HG03378 (cell line): ENCODE data around the gene RNPS1.
"Not testable (repeated sequence)": the region's sequence is repeated elsewhere in the genome, so short reads cannot be mapped to it uniquely, and the experiment has no call there.

Source experiments
- ATAC-seq: cut with Tn5 transposase; IDR thresholded peaks from one replicate; pipeline ENCODE4 v1.9.1; 2021; ENCODE audit warnings: mild to moderate bottlenecking, moderate library complexity; ENCODE audit not compliant: unreplicated experiment

RNPS1 gene

GRCh38 chr16:2282866-2283555 is 15.1 kb upstream of the RNPS1 start:
- ATAC-seq = no peak

GRCh38 chr16:2282262-2282661 is 14.3 kb upstream of the RNPS1 start:
- ATAC-seq = no peak

GRCh38 chr16:2280981-2281542 is 13.1 kb upstream of the RNPS1 start:
- ATAC-seq = no peak

GRCh38 chr16:2280461-2280860 is 12.5 kb upstream of the RNPS1 start:
- no peak for ATAC-seq

- no peak for ATAC-seq
Measured at GRCh38 chr16:2278956-2279800, 11.3 kb upstream of the RNPS1 start.

DNA sequence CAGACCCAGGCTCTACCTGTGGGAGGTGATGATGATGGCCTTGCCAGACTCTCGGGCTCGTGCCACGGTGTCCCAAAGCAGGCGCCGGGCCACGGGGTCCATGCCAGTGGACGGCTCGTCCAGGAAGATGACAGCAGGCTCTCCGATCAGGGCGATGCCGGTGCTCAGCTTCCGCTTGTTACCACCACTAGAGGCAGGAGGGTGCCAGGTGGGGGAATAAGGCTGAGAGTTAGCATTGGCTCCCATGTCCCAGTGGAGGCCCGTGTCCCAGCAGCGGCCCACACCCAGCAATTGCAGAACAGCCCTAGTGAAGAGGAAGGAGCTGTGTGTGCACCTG is 10.3 kb upstream of the RNPS1 start:
- ATAC-seq = no peak

DNA sequence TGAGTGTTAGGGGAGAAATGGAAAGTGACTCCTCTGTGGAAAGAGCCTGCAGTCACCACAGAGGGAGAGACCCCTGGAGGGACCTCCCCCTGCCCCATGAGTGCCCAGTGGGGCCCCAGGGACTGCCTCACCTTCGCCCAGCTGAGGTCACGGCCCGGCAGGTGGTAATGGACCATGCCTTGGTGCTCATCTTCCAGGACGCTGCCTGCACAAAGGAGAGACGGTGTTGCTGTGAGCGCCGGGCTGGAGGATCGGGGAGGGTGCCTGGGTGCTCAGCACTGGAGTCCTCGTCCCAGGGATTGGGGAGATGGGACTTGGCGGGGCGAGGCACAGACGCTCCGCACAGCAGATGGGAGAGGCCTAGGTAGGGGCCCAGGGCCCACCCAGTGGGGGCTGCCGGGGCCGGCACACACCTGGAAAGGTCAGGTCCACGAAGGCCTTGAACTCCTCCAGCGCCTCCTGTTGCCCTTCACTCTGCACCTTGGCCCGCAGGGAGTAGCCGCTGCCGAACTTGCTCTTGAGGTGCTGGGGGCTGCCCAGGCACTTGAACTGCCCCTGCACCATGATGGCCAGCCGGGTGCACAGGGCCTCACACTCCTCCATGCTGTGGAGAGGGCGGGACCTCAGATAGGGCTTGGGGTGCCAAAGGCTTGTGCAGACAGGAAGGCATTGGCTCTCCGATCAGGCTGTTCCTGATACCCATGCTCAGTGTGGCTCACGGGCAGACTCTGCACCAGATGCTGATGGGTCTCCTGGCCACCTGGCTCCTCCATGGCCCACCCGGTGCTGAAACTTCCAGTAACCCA is 9.7 kb upstream of the RNPS1 start:
- no peak for ATAC-seq

GRCh38 chr16:2276368-2277195 is 8.7 kb upstream of the RNPS1 start:
- ATAC-seq = no peak

- ATAC-seq = no peak
Measured at GRCh38 chr16:2275476-2276367, 7.8 kb upstream of the RNPS1 start.

GRCh38 chr16:2273931-2274330 is 6.0 kb upstream of the RNPS1 start:
- ATAC-seq = no peak

DNA sequence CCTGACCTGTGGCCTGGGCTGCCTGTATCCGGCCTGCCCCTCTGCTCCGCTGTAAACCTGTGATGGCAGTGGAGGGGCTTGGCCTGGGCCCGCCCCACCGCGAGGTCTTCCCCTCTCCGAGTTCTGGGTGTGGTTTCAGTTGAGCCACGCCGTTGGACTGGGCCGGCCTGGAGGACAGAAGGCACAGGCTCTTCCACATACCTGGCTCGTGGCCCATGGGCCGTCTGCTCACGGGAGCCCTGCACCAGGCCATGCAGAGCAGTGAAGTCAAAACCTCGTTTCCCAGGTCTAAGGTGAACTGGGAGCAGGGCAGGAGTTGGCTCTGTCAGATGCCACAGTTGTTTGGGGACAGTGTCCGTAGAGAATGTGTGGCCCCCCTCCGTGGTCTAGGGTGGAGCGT is 5.6 kb upstream of the RNPS1 start:
- ATAC-seq = no peak

DNA sequence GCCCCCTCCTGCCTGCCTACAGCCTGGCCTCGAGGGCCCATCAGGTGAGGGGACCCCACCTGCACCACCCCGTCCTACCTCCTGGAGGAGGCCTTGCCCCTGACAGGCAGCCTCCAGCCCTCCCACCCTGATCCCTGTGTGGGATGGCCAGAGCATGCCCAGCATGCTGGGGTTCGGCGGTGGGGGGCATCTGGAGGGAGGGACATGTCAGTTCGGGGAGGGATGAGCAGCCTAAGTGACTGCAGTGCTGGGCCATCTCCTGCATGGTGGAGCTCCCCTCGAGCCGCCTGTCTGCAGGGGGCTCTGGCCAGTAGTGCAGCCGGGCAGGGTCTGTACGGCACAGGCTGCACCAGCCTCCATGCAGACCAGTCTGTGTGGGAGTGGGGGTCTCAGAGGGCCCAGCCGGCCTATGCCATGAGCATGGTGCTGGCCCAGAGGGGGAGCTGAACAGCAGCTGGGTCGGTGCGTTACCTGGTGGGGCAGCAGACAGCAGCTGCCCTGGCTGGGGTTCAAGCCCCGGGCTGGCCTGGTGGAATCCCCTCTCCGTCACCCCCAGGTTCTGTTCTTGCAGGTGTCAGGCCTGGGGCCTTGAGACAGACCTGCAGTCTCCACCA is 4.0 kb upstream of the RNPS1 start:
- no peak for ATAC-seq

DNA sequence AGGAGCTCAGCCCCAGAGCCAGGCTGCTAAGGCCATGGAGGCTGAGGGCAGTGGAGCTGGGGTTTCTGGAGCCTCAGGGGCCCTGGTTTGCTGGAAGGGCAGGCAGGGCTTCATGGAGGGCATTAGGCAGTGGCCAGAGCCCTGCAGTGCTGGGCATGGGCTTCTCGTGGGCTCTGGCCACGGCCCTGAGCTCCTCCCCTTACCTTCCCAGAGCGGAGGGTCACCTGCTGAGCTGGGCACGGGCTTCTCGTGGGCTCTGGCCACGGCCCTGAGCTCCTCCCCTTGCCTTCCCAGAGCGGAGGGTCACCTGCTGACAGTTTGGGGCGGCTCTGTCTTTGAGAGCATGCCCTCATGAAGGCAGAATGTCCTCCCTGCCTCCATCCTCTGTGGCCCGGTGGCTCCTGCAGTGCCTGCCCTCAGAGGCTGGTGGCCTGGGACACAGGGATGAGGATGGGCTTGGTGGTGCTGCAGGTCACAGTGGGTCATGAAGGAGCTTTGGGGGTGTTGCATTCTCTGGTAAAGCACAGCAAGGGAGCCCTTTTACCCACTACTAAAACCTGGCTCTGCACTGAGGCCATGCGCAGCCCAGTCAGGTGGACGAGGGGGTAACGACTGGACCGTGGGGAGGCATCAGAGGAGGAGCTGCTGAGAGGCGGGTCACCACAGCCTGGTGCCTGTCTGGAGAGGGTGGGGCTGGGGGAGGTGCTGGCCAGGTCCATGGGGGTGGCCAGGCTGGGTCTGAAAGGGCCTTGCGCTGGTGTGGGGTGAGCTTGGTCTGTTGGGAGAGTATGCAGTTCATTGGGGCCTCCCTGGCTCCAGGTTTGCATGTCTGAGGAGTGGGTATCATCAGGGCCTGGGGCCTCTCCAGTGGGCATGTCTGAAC is 2.9 kb upstream of the RNPS1 start:
- no peak for ATAC-seq

GRCh38 chr16:2270070-2270462 is 2.1 kb upstream of the RNPS1 start:
- ATAC-seq = no peak

- peak; percentile 43 for ATAC-seq
Measured at GRCh38 chr16:2267505-2267912, 417 bp downstream of the RNPS1 start.

GRCh38 chr16:2266887-2267286 is 1.0 kb downstream of the RNPS1 start:
- ATAC-seq = not testable (repeated sequence)

- not testable (repeated sequence) for ATAC-seq
Measured at GRCh38 chr16:2263026-2263425, 4.9 kb downstream of the RNPS1 start.

GRCh38 chr16:2260250-2260649 is 7.7 kb downstream of the RNPS1 start:
- no peak for ATAC-seq
